Muscle layer of duodenum (tissue), 2 donors: Measurements from ENCODE around the gene COMT.
"Not testable (repeated sequence)": the region's sequence is repeated elsewhere in the genome, so short reads cannot be mapped to it uniquely, and the experiment has no call there.

ENCODE experiments used
- H3K27ac ChIP-seq: one replicate; pipeline ENCODE4 v1.7.0; 2013; ENCODE audit warnings: mild to moderate bottlenecking, low read length
- H3K27me3 ChIP-seq: one replicate; pipeline ENCODE4 v1.7.0; 2013; ENCODE audit warnings: low read depth, mild to moderate bottlenecking, control low read depth, low read length
- H3K36me3 ChIP-seq, 2 donors: one replicate each; pipeline ENCODE4 v1.7.0; 2013; ENCODE audit warnings: low read length in 2 of 2, control low read depth in 1 of 2, mild to moderate bottlenecking in 1 of 2; ENCODE audit not compliant: insufficient read depth in 2 of 2, control insufficient read depth in 1 of 2
- H3K4me1 ChIP-seq, 2 donors: one replicate each; pipeline ENCODE4 v1.7.0; 2013; ENCODE audit warnings: low read length in 2 of 2, mild to moderate bottlenecking in 2 of 2, control low read depth in 1 of 2, moderate library complexity in 1 of 2; ENCODE audit not compliant: insufficient read depth in 2 of 2, control insufficient read depth in 1 of 2
- H3K4me3 ChIP-seq, 2 donors: one replicate each; pipeline ENCODE4 v1.7.0; 2013; ENCODE audit warnings: low read length in 2 of 2, low read depth in 1 of 2, mild to moderate bottlenecking in 1 of 2
- H3K9me3 ChIP-seq, 2 donors: one replicate each; pipeline ENCODE4 v1.7.0; 2013; ENCODE audit warnings: low read length in 2 of 2, control low read depth in 1 of 2, mild to moderate bottlenecking in 1 of 2; ENCODE audit not compliant: control insufficient read depth in 1 of 2
- donor health status: healthy.

Gene COMT

GRCh38 chr22:19918332-19919106 is 23.1 kb upstream of the COMT start:
- no peak overlapping the region for H3K4me3 ChIP-seq
- H3K27ac ChIP-seq = no peak overlapping the region
- peaks cover 25 to 51% of the 10 kb centered on the region in 2 donors for H3K36me3 ChIP-seq
- no peaks in the 10 kb centered on the region for H3K27me3 ChIP-seq
- H3K9me3 ChIP-seq = no peaks in the 10 kb centered on the region
- H3K4me1 ChIP-seq = no peaks in the 10 kb centered on the region

GRCh38 chr22:19919701-19920363 is 21.7 kb upstream of the COMT start:
- Histone ChIP-seq H3K27me3 (no peaks in the 10 kb centered on the region), H3K4me1 (no peaks in the 10 kb centered on the region), H3K9me3 (no peaks in the 10 kb centered on the region), H3K4me3 (no peak overlapping the region), H3K27ac (no peak overlapping the region), H3K36me3 (peaks cover 13 to 42% of the 10 kb centered on the region in 2 donors)

- no peak overlapping the region for H3K27ac ChIP-seq
- no peaks in the 10 kb centered on the region for H3K4me1 ChIP-seq
- H3K36me3 ChIP-seq = peaks cover 12 to 27% of the 10 kb centered on the region in 2 donors
- no peaks in the 10 kb centered on the region for H3K27me3 ChIP-seq
- no peak overlapping the region for H3K4me3 ChIP-seq
- no peaks in the 10 kb centered on the region for H3K9me3 ChIP-seq
Measured at GRCh38 chr22:19921544-19922081, 20.0 kb upstream of the COMT start.

GRCh38 chr22:19923914-19924513 is 17.6 kb upstream of the COMT start:
- Histone ChIP-seq H3K27me3 (no peaks in the 10 kb centered on the region), H3K4me3 (no peak overlapping the region), H3K4me1 (no peaks in the 10 kb centered on the region), H3K27ac (no peak overlapping the region), H3K9me3 (no peaks in the 10 kb centered on the region), H3K36me3 (peaks cover 0 to 4% of the 10 kb centered on the region in 2 donors)

GRCh38 chr22:19926028-19926427 is 15.5 kb upstream of the COMT start:
- not testable (repeated sequence) for H3K9me3 ChIP-seq, H3K27me3 ChIP-seq, H3K4me1 ChIP-seq, H3K27ac ChIP-seq, H3K4me3 ChIP-seq
- peaks cover 0 to 10% of the 10 kb centered on the region in 2 donors for H3K36me3 ChIP-seq

GRCh38 chr22:19927696-19928095 is 13.9 kb upstream of the COMT start:
- no peak overlapping the region for H3K27ac ChIP-seq
- no peaks in the 10 kb centered on the region for H3K4me1 ChIP-seq
- H3K4me3 ChIP-seq = no peak overlapping the region
- no peaks in the 10 kb centered on the region for H3K9me3 ChIP-seq
- H3K27me3 ChIP-seq = no peaks in the 10 kb centered on the region
- peaks cover 0 to 10% of the 10 kb centered on the region in 2 donors for H3K36me3 ChIP-seq

DNA sequence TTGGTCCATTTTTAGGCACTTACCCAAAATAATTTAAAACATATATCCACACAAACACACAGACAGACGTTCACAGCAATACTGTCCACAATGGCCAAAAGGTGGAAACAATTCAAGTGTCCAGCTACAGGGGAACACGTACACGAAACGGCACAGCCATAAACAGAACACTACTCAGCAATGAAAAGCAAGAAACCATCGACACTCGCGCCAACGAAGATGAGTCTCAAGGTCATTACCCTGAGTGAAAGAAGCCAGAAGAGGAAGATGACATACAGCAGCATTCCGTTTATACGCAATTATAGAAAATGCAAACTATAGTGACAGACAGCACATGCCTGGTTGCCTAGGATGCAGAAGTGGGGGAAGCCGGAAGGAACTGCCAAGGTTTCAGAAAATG is 13.4 kb upstream of the COMT start:
- peaks cover 0 to 10% of the 10 kb centered on the region in 2 donors for H3K36me3 ChIP-seq
- H3K27me3 ChIP-seq = no peaks in the 10 kb centered on the region
- no peak overlapping the region for H3K4me3 ChIP-seq
- no peaks in the 10 kb centered on the region for H3K4me1 ChIP-seq
- H3K27ac ChIP-seq = no peak overlapping the region
- H3K9me3 ChIP-seq = no peaks in the 10 kb centered on the region

DNA sequence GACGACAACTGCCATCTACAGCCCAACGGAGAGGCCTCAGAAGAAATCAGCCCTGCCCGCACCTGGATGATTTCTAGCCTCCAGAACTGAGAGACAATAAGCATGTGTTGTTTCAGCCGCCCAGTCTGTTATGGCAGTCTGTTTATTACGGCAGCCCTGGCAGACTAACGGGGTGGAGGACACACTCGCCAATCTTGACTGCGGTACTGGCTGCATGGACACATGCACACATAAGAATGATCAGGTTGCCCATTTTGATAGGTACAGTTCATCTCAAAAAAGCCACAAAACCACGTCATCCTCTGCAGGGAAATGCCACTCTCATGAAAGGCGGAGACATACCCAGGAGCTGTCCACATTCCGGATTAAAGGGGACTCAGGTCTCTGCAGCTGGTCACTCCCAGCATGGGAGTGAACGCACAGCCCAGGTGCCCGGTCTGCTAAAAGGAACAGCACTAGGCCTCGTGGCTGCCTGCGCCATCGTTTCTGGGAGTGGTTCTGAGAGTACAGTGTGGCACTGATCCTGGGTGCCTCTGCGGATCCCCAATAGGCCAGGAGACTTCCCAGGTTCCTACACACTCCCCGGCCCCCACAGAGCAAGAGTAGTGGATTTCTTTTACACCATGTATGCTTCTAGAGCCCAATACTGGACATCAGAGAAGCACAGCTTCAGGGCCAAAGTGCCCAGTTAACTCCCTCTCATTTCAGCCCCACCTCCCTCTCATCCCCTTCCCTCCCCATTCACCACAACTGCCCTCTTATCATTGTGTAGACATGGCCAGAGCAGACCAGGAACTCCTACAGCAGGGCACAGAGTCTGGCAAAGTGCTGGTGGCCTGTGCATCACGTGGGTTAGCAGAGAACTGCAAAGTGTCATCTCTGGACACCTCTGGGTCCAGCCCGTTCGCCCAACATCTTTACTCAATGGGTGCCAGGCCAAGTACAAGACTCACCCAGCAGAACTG is 11.7 kb upstream of the COMT start:
- Histone ChIP-seq H3K9me3 (no peaks in the 10 kb centered on the region), H3K27ac (no peak overlapping the region), H3K27me3 (no peaks in the 10 kb centered on the region), H3K36me3 (peaks cover 0 to 6% of the 10 kb centered on the region in 2 donors), H3K4me3 (no peak overlapping the region), H3K4me1 (no peaks in the 10 kb centered on the region)

GRCh38 chr22:19930551-19931486 is 10.8 kb upstream of the COMT start:
- H3K36me3 ChIP-seq = peaks cover 0 to 6% of the 10 kb centered on the region in 2 donors
- H3K4me3 ChIP-seq = no peak overlapping the region
- H3K27me3 ChIP-seq = no peaks in the 10 kb centered on the region
- H3K4me1 ChIP-seq = no peaks in the 10 kb centered on the region
- H3K27ac ChIP-seq = no peak overlapping the region
- H3K9me3 ChIP-seq = no peaks in the 10 kb centered on the region

- H3K4me1 ChIP-seq = no peaks in the 10 kb centered on the region
- no peaks in the 10 kb centered on the region for H3K9me3 ChIP-seq
- no peaks in the 10 kb centered on the region for H3K27me3 ChIP-seq
- no peak overlapping the region for H3K4me3 ChIP-seq
- peaks cover 0 to 6% of the 10 kb centered on the region in 2 donors for H3K36me3 ChIP-seq
- no peak overlapping the region for H3K27ac ChIP-seq
Measured at GRCh38 chr22:19931514-19931913, 10.1 kb upstream of the COMT start.
